HEK293T (cell line): Measurements from ENCODE around the gene MSH5.

Experiments used
- BHLHE40 ChIP-seq: fragments of 450-650 bp; IDR thresholded peaks from 2 replicates; pipeline ENCODE4 v1.6.1; 2016; ENCODE audit warnings: mild to moderate bottlenecking, moderate library complexity, borderline replicate concordance
- CTBP1 ChIP-seq: fragments of 450-650 bp; IDR thresholded peaks from 2 replicates; pipeline ENCODE4 v1.6.1; 2016; ENCODE audit warnings: borderline replicate concordance
- FOXA1 ChIP-seq: fragments of 450-650 bp; IDR thresholded peaks from 2 replicates; pipeline ENCODE4 v1.6.1; 2016; ENCODE audit warnings: mild to moderate bottlenecking
- FOXK2 ChIP-seq: fragments of 450-650 bp; IDR thresholded peaks from 2 replicates; pipeline ENCODE4 v1.6.1; 2016; ENCODE audit warnings: mild to moderate bottlenecking
- FOXM1 ChIP-seq: fragments of 450-650 bp; IDR thresholded peaks from 2 replicates; pipeline ENCODE4 v1.6.1; 2017; ENCODE audit warnings: mild to moderate bottlenecking, borderline replicate concordance
- L3MBTL2 ChIP-seq: fragments of 450-650 bp; conservative IDR thresholded peaks from 2 replicates; pipeline ENCODE4 v1.6.1; 2016; ENCODE audit warnings: mild to moderate bottlenecking
- LEF1 ChIP-seq: fragments of 450-650 bp; IDR thresholded peaks from 2 replicates; pipeline ENCODE4 v1.6.1; 2017; ENCODE audit warnings: mild to moderate bottlenecking, borderline replicate concordance
- NFRKB ChIP-seq: fragments of 450-650 bp; IDR thresholded peaks from 2 replicates; pipeline ENCODE4 v1.6.1; 2016; ENCODE audit warnings: mild to moderate bottlenecking, moderate library complexity
- SP1 ChIP-seq: fragments of 450-650 bp; IDR thresholded peaks from 2 replicates; pipeline ENCODE4 v1.6.1; 2017
- SUZ12 ChIP-seq: fragments of 450-650 bp; IDR thresholded peaks from 2 replicates; pipeline ENCODE4 v1.6.1; 2016; ENCODE audit warnings: mild to moderate bottlenecking
- TARDBP ChIP-seq: fragments of 450-650 bp; IDR thresholded peaks from 2 replicates; pipeline ENCODE4 v1.6.1; 2016

GRCh38 chr6:31780507-31781243, 40.9 kb downstream of the MSH5 start:
- TF ChIP-seq FOXA1 (no peak), BHLHE40 (no peak), FOXM1 (no peak), L3MBTL2 (no peak), TARDBP (no peak), CTBP1 (no peak), NFRKB (no peak), SP1 (no peak), FOXK2 (no peak), SUZ12 (no peak), LEF1 (no peak)
